ENCODE data around the gene MVP.

The MVP gene

GRCh38 chr16:29818082-29818481 lies 2.2 kb upstream of the MVP start:
- no peak for TF ChIP-seq CTCF (IDR thresholded peaks at IDR 0.05)

GRCh38 chr16:29819506-29819905 lies 756 bp upstream of the MVP start:
- no peak; the same call in 1 of the 2 replicates for TF ChIP-seq CTCF (IDR thresholded peaks at IDR 0.05)

- TF ChIP-seq CTCF (IDR thresholded peaks at IDR 0.05), result no peak
These were observed 724 bp downstream of the MVP start for GRCh38 chr16:29820730-29821642.

- no peak for TF ChIP-seq CTCF (IDR thresholded peaks at IDR 0.05)
These were observed 1.4 kb downstream of the MVP start for GRCh38 chr16:29821643-29822115.

- no peak for TF ChIP-seq CTCF (IDR thresholded peaks at IDR 0.05)
These were observed 4.4 kb downstream of the MVP start for GRCh38 chr16:29824589-29825144.

- TF ChIP-seq CTCF (IDR thresholded peaks at IDR 0.05), result no peak
These were observed 5.1 kb downstream of the MVP start for GRCh38 chr16:29825145-29826044.

- no peak for TF ChIP-seq CTCF (IDR thresholded peaks at IDR 0.05)
These were observed 6.1 kb downstream of the MVP start for GRCh38 chr16:29826342-29826695.

Data from LNCAP (cell line).